NCI-H446 (cell line): ENCODE results near the gene EBF3.

Source experiments
- DNase-seq, 2 experiments: peaks; one replicate each; lab custom pipeline; 2025; lab: John Stamatoyannopoulos, UW

The EBF3 gene

DNA sequence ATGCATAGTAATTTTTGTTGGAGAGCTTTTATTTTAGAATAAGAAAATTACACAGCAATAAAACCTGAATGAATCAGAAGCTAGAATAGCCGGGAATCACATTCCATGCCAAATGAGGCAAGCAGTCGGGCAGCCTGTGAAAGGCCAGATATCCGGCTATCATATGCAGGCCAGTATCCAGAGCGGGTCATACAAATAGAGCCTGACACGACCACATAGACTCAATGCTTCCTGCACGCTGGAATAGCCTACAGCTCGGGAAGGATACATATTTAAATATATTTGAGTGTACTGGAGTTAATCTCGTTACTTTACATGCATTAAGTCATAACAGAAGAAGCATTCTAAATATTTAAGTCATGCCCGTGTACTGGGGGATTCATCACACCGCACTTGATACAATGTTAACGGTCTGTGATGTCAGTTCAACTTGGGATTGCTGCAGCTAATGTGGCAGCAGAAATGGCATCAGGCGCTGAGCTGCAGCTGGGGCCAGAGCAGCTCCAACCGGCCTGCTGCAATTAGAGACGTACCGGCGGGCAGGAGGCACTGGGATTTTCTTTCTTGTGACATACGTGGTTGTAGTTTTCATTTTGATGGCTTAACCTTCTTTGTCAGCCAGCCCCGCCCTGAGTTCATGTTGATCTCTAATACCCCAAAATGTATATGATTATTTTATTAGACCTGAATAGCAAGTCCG lies 112.0 kb downstream of the EBF3 start:
- DNase-seq, result no peak

DNA sequence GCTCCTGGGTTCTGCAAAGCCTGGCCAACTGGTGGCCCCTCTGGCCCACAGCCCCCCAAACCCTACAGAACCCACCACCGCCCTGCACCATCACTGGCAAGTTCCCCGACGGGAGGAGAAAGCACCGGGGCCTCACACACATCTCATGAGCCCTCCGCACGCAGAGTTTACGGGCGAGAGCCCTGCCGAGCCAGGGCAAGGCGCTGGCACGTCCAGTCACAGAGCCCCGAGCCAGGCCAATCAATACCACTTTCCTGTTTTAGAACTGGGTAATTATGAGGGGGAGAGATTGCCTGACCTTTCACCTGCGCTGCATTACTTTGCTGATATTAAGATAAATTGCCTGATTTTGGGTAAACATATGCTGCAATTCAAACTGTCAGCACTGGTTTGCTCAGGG lies 113.3 kb downstream of the EBF3 start:
- DNase-seq, result no peak

DNA sequence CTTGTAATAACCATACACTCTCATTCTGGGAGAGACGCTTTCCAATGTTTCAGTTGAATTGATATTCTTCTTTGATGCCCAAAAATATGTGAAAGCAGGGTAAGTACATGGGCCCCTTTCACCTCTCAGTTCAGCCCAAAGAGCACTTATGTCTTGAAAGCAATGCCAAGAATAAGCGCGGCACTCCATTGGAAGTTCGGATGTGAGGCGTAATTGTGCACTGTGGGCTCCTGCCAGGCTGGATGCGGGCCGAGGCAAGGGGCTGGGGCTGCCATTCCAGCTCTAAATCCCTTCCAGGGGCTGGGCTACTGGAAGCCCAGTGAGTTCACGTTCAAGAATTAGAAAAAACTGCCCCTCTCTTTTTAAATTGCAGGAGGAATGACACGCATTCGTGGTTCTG lies 113.8 kb downstream of the EBF3 start:
- DNase-seq, result no peak

DNA sequence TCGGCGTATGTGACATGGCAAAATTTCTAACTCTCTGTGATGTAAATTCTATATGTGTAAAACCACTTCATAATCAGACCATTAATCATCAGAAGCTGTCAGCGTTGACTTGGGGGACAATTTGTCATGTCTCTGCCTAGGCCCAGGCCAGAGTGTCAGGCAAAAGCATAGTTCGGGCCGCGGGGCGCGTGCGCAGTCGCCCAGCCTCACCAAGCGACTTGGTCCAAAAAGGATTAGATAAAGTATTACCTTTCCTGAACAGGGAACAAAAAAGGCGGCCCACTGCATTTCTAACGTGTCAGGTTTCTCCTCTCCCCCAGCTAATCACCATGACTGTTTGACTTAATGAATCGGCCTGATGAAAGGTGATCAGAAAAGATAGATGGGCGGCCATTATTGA lies 114.2 kb downstream of the EBF3 start:
- DNase-seq, result no peak

DNA sequence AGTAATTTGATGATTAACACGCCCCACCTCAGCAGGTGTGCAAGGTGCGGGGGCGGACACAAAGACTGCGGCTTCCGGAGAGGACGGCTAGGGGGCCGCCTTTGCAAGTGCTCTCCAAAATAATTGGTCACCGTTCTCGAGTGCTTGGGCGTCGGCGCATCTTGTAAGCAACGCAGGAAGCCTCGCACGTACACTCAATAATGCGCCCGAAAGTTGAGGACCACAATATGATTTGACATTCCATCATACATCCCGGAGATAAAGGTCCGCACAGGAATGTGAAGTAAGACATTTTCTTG lies 114.7 kb downstream of the EBF3 start:
- no peak for DNase-seq

DNA sequence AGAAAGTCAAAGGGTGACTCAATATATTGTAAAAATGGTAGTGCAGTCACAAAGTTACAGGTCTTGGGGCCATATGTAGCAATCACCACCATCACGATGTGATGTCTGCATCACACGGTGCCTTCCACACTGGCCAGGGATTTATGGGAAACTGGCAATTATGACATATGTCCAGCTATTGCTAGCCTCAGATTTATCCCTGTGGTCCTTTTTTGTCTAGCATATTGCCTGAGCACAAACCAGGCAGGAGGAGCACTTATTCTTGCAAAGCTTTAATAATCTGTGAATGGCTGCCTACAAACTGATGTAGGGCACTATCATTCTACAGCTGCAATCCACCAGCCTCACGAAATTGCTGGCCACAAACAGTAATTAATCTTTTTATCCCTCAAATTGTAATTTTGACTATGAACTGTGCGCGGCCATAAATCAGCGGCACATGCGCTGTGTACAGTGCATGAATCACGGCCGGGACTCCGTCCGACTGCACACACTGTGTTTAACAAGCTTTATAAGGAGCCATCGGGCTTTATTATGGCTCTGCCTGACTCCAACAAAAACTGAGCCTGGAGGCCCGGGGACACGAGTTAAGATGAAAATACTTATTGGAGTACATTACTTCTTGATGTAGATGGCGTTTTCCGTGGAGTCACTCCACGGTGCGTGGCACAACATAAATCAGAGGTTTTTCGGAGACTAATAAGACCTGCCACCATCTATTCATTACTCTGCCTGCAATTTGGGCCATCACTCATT lies 115.2 kb downstream of the EBF3 start:
- DNase-seq, result no peak

DNA sequence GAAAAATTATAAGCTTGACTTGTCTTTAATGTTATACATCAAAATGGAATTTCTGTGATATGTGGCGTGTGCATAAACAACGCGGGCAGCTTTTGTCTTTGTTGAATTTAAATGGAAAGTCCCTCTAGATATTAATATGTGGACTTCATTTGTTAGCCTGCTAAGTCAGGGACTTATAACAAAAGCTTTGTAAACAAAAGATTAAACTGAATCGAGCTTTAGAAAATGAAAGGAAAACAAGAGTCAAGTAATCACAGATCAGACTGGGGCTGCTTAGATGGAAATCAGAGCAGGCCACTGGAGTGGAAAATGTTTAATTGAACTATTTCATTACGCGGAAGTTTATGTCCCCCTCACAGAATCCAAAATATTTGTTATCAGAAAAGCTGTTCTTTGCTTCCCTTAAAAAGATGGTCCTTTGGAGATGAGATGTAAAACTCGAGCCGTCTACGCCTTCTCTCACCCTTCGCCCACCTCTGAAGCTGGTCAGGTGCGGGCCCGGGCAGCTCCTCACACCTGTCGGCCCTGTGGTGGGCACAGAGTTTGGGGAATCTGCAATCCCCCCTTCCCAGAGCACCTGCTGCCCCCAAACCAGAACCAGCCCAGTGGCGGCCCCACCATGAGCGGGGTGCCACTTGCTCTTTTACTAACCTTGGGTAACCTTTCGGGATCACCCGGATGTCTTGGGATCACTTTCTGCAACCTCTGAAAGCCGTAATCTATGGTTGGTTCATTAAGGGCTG lies 116.2 kb downstream of the EBF3 start:
- no peak for DNase-seq

DNA sequence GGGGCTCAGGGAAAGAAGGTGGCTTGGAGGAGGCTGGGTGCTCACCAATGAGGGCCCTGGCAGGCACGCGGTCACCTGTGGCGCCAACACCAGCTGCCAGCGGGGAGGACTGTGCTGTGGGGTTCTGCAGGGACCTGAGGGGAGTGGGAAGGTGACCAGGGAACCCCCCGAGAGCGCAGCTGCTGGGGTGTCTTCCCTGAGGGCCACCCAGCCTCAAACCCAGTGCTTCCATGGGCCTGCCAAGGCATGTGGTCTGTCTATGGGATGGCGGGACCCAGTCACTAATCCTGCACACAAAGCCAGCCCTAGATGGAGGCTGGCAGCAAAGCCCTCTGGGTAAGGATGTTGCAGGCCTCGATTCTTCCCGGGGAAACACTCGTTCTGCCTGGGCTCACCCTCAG lies 117.1 kb downstream of the EBF3 start:
- DNase-seq, result no peak

DNA sequence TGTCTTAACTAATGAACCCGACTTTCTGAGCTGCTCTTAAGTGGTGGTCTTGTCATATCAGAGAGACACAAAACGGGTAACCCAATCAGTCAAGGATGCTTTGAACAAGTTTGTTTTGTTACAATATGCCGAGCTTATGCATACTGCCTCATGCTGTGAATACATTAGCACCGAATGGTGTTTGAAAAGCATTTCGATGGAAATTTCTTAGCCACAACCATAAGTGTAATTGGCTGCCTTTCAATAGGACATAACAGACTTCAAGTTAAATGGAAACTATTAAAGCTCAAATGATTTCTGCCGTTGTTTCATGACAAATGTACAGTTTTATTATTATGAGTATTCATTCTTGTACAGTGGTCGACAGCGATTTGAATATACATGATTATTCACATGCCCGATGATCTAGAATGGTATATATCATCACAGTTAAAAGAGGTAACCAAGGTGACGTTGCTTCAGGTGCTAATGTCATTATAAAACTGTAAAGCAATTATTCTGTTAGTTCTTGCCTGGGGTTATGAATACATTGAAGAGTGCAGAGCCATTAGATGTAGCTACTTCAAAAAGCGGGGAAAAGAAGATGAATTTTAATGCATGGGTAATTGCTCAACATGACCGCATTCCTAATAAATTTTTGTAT lies 118.8 kb downstream of the EBF3 start:
- DNase-seq, result no peak

DNA sequence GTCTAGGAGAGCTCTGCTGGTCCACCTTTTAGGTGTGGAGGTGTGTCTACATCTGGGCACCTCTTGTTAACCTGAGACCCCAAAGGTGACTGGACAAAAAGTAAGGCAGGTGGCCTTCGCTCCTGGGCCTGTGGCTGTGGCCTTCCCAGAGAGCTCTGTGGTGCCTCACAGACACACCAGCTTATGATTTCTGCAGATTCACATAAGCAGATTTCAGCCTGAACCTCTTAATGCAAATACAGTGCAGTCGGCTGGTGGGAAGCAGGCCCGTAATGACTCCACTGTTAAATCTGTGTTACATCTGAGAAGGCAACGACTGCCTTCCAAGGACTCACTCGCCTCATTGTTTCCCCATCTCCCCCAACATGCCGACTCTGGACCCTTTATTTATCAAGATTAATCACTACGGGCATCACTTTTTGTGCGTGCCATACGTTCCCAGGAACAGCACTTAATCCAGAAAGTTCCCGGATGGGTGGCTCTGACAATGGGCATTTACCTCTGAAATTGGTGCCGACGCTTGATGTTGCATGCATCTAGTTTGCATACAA lies 119.8 kb downstream of the EBF3 start:
- no peak for DNase-seq

DNA sequence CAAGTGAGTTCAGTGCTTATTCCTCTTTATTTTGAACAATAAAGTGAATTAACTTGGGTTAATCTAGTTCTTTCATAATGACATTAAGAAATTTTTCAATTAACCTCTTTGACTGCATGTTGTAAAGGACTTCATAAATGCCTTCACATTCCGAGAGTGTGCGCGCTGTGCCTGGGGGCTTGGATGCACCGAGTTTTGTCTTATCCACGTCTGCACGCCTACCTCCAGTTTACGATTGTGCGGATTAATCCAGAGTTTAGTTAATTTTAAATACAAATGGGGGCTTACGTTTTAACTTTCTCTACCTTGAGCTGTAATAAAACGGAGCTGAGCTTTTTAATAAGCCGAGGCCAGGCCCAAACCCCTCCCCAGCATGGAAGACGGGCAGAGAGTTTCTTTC lies 120.4 kb downstream of the EBF3 start:
- DNase-seq, result no peak

DNA sequence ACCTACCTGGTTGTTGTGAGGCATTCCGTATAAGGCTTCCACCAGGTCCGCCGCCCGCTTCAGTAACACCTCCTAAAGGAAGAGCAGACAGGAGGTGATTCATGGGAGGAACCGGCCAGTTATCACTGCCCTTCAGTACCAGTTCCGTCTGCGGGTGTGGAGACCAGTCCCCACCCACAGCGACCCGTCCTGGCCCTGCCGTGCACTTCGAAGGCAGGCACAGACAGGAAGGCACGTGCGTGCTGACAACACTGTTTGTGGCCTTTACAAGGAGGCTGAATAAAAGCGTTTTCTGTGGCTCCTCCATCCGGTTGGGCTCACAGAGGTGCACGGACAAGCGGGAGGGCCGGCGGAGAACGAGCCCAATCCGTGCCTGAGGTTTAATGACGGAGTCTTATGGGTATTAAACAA lies 120.9 kb downstream of the EBF3 start:
- no peak for DNase-seq

DNA sequence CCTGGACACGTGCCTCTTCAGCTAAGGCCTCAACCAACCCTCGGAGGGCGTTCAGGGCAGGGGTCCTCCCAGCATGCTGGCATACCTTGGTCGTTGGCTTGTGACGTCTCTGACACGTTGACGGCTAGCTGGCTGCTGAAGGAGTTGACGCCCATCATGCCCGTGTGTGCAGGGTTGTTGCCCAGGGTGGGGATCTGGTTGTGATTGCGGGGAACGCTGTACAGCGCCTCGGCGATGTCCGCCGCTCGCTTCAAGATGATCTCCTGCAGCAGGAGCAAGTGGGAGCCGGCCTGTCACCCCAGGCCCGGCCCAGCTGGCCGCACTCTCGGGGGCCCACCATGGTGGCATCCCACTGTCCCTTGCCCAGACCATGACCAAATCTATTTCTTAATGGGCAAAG lies 122.0 kb downstream of the EBF3 start:
- DNase-seq, result no peak

DNA sequence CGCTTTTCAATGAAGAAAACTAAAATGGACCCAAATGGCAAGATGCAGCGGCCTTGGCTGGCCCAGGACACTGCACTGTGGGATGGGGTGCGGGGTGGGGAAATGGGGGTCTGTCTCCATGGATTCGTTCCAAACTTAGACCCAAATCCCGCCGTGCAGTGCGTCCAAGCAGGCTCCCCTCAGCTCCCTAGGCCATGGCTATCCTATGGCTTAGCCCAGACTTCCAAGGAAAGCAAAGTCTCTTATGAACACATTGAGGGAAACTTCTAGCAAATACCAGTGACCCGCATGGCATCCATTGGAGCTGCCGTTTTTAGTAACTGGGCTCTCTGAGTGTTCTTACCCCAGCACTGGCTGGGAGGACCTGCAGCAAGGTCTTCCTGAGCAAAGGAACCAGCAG lies 122.5 kb downstream of the EBF3 start:
- no peak for DNase-seq

DNA sequence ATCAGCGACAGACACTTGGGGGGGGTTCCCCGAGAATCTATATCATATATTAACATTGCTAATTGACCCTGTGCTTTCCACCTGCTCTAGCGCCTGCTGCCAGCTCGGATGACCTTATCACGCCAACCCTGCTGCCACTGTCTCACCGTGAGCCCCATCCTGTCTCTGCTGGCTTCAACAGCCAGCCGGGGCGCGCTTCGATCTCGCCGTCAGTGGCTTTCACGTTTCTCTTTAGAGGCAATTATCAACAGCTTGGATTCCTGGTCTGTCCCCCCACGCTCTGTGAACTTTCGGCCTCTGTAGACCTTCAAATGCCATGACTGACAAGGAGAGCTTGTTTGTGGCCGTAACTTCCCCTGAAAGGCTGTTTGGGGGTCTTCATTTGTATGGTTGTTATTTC lies 123.0 kb downstream of the EBF3 start:
- DNase-seq, result no peak

DNA sequence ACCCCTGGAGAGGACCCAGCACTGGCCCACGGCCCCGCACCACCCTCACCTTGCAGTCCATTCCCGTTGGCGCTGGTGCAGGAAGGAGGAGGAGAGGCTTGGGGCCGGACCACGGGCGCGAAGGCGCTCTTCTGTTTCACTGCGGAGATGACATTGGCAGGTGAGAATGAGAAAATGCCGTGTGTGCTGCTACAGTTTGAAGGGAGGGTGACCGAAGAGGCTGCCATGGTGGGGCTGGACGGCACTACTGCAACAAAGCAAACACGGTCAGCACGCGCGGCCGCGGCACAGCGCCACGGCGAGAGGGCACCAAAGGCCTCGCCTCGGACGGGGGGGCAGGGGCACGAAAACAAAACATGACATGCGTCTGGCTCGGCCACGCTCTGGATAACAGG lies 123.9 kb downstream of the EBF3 start:
- DNase-seq, result no peak

DNA sequence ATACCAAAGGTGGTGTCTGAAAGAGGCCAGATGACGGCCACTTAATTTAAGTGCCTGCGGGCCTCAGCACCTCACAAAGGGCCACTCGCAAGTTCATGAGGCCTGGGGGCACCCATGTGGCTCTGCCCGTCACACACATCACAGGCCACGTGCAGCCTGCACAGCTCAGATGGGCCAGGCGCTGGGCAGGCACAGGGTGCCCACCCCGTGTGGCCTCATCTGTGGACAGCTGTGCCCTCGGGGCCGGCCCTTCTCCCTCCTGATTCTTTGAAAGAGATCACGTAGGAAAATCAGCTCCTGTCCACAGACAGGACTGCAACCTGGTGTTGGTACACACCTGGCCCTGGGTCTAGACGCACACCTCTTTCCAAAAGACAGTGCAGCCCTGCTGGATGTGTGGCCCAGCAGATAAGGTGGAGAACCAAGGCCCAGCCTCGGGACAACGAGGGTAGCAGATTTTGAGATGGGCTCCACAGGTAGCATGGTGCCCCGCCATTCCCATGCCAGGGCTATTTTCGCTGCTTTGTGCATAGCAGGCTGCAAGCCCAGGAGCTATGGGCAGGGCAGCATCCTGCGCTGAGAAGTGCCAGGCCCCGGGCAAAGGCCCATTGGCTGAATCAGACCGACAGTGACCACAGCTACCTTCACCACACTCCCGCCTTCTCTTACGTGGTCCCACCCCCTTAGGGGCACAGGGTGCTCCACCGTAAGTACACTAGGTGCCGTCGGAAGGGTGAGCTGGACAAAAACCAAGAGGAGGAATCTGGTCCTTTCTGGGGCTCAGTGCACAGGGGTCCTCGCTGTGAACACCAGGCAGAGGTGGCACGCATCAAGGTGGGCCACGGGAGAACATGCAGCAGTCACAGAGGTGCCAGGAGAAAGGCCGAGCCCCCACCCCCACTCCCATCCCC lies 124.5 kb downstream of the EBF3 start:
- DNase-seq, result no peak

DNA sequence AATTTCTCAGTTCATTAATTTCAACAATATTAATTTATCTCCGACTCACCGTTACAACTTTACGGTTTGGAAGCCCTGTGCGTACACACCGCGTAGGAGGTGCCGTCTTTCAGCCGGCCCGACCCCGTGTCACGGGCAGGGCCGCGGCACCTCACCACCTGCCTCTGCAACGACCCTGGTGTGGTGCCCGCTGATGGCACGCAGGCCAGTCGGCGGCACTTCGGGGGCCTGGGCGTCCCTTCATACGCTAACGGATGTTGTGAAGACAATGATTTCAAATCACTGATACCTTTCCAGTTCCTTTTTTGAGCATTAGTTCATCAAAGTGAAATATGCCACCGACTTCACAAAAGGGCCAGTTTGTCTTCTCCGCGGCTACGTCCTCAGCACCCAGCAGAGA lies 125.3 kb downstream of the EBF3 start:
- no peak for DNase-seq

DNA sequence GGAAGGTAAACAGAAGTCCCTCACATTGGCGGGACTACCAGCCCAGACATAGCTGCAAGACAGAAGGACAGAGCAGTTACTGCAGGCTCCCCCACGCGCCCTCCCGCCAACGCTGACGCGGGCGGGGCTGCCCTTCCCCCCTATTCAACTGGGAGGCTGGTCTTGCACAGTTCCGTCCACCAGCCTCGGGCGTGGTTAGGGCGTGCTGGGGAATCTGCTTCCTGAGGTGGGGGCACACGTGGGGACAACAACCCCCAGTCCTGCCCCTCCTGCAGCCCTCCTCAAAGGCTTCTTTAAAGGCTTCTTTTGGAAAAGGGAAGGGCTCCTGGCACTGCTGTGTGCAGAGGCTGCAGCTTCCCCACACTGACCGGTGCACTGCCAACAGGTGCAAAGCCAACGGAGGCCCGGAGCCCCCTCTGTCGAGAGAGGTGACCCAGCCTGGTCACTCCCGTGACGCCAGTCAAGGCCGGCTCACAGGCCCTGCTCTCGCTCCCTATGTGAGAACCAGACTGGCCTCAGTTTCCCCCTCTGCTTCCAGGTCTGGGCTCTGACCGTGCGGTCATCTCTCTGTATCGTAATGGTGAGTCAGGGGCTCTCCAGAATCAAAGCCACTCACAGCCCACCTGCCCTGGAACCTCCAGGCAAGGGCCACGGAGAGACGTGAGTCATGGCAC lies 126.0 kb downstream of the EBF3 start:
- DNase-seq, result no peak

DNA sequence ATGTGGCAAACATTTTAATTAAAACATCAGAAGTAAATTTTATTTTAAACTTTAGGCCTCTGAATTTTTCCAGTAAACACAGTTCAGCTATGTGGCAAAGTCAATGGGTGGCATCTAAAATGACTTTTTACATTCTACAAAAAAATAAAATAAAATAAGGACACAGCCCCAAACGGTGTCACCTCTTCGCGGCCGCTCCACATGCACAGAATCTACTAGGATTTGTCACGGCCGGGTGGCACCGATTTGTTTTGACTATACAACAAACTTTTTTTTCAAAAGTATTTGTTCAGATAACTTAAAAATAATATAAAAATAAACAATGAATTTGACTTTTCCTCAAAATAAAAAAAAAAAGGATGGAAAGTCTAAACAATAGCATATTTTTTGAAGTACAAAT lies 127.8 kb downstream of the EBF3 start:
- DNase-seq, result no peak
